Islet of Langerhans (tissue), 1 donor: Measurements from ENCODE around the gene HIVEP2.

Source experiments
- FAIRE-seq: peaks from one replicate; lab custom pipeline; 2011; peaks lifted over from hg19 to GRCh38; lab: Jason Lieb, UNC

The HIVEP2 gene

GRCh38 chr6:142729618-142730017 is 215.4 kb downstream of the HIVEP2 start:
- no peak for FAIRE-seq

GRCh38 chr6:142728910-142729481 is 216.0 kb downstream of the HIVEP2 start:
- no peak for FAIRE-seq

GRCh38 chr6:142728364-142728763 is 216.6 kb downstream of the HIVEP2 start:
- no peak for FAIRE-seq

- no peak for FAIRE-seq
Measured at GRCh38 chr6:142726616-142727015, 218.4 kb downstream of the HIVEP2 start.

- FAIRE-seq = no peak
Measured at GRCh38 chr6:142725024-142725770, 219.8 kb downstream of the HIVEP2 start.

GRCh38 chr6:142722841-142723240 is 222.1 kb downstream of the HIVEP2 start:
- no peak for FAIRE-seq

- FAIRE-seq = no peak
Measured at GRCh38 chr6:142722012-142722411, 223.0 kb downstream of the HIVEP2 start.

- FAIRE-seq = no peak
Measured at GRCh38 chr6:142721215-142721920, 223.6 kb downstream of the HIVEP2 start.

- no peak for FAIRE-seq
Measured at GRCh38 chr6:142718667-142719191, 226.2 kb downstream of the HIVEP2 start.

- no peak for FAIRE-seq
Measured at GRCh38 chr6:142716097-142716496, 228.9 kb downstream of the HIVEP2 start.

GRCh38 chr6:142714951-142715785 is 229.8 kb downstream of the HIVEP2 start:
- no peak for FAIRE-seq

- FAIRE-seq = no peak
Measured at GRCh38 chr6:142713959-142714358, 231.0 kb downstream of the HIVEP2 start.

- FAIRE-seq = no peak
Measured at GRCh38 chr6:142712231-142712630, 232.7 kb downstream of the HIVEP2 start.

- no peak for FAIRE-seq
Measured at GRCh38 chr6:142708651-142709050, 236.3 kb downstream of the HIVEP2 start.

GRCh38 chr6:142707255-142707654 is 237.7 kb downstream of the HIVEP2 start:
- no peak for FAIRE-seq

- FAIRE-seq = no peak
Measured at GRCh38 chr6:142706210-142706609, 238.8 kb downstream of the HIVEP2 start.

GRCh38 chr6:142705054-142705453 is 239.9 kb downstream of the HIVEP2 start:
- FAIRE-seq = no peak

- FAIRE-seq = no peak
Measured at GRCh38 chr6:142702501-142703460, 242.2 kb downstream of the HIVEP2 start.
